Measurements from ENCODE around the gene SLC35E4. TPM values are rescaled to one million over a fixed set of nuclear protein-coding genes. Genes with fewer than 3 reads are reported as not detected.

The SLC35E4 gene
- total and polyA plus RNA-seq, 9 of the 15 experiments (the other 6 are each of a cell fraction or from before 2014, with no cell fraction given) = 0.06 to 2.3 (median 0.86) TPM; not detected in 1

- FAIRE-seq (no peak), ATAC-seq (no peak), DNase-seq (ENCODE audit: extremely low read depth in 1 of 4, low spot score in 3 of 4) (no peak)
- 79% methylated on average over 10 of the region's 29 CpGs for WGBS (ENCODE audit: insufficient coverage, low coverage, missing lambda C conversion rate)
- Histone ChIP-seq H3K4me1 (replicated peaks in 1 of 2; ENCODE audit: control insufficient read depth in 2 of 2, insufficient read depth in 2 of 2, low read length in 2 of 2) (no peaks in the 10 kb centered on the region), H3K9me1 (ENCODE audit: control insufficient read depth, insufficient read depth, low read length) (no peaks in the 10 kb centered on the region), H4K20me1 (replicated peaks; ENCODE audit: control insufficient read depth, insufficient read depth, low read length) (no peaks in the 10 kb centered on the region), H3K4me2 (ENCODE audit: insufficient read depth, low read length) (no peak overlapping the region), H3K79me2 (ENCODE audit: control insufficient read depth, insufficient read depth, low read length) (no peaks in the 10 kb centered on the region), H3K36me3 (ENCODE audit: control insufficient read depth, insufficient read depth, low read length) (no peaks in the 10 kb centered on the region), H3K27ac (ENCODE audit: extremely low read depth, low read depth, low read length) (no peak overlapping the region), H2AFZ (ENCODE audit: low read depth, low read length) (no peak overlapping the region), H3K27me3 (ENCODE audit: control insufficient read depth in 2 of 2, insufficient read depth in 2 of 2, low read length in 2 of 2) (no peaks in the 10 kb centered on the region), H3K9me3 (replicated peaks; ENCODE audit: control insufficient read depth, insufficient read depth, low read depth, low read length) (no peaks in the 10 kb centered on the region), H3K4me3 (no peak overlapping the region), H3K9ac (ENCODE audit: insufficient read depth in 1 of 2, low read depth in 2 of 2, low read length in 2 of 2) (no peak overlapping the region)
- ChIA-PET CTCF (ENCODE audit: low intra/inter-chr PET ratio) (no interaction called here), POLR2A (interaction anchor here (0.6 kb wide), 1 partner anchor 25 kb away, joined by 3 read pairs; no protein-coding TSS in a partner anchor)
- no TSS peak for BruUV-seq (replicated peaks)
- in situ Hi-C loops (cut with MboI) (no loop called here), intact Hi-C loops (cut with micrococcal nuclease) (no loop called here)
- TF ChIP-seq U2AF1 (optimal IDR thresholded peaks at IDR 0.05; ENCODE audit: low read depth, low read length) (no peak), RBM15 (IDR thresholded peaks at IDR 0.05; ENCODE audit: insufficient read depth, low read length) (no peak), IRF2 (CRISPR knock-in tag; IDR thresholded peaks at IDR 0.05) (no peak), POLR2B (IDR thresholded peaks at IDR 0.05; ENCODE audit: low read depth, partially characterized antibody) (no peak), PCBP2 (IDR thresholded peaks at IDR 0.05; ENCODE audit: low read depth, low read length, poor library complexity, severe bottlenecking) (no peak), GABPB1 (CRISPR knock-in tag; IDR thresholded peaks at IDR 0.05) (no peak), GATAD2B (IDR thresholded peaks at IDR 0.05; ENCODE audit: borderline replicate concordance) (no peak), CBX1 (IDR thresholded peaks at IDR 0.05; ENCODE audit: low read depth) (no peak), RAD21 (CRISPR knock-in tag; conservative IDR thresholded peaks at IDR 0.05 in 1 of 2, IDR thresholded peaks at IDR 0.05 in 1 of 2) (no peak), CHAMP1 (IDR thresholded peaks at IDR 0.05) (no peak), HIVEP1 (CRISPR knock-in tag; IDR thresholded peaks at IDR 0.05) (no peak), BACH1 (tag; IDR thresholded peaks at IDR 0.05) (no peak), DEAF1 (CRISPR knock-in tag; IDR thresholded peaks at IDR 0.05) (no peak), ZNF124 (CRISPR knock-in tag; IDR thresholded peaks at IDR 0.05) (no peak), ZKSCAN1 (IDR thresholded peaks at IDR 0.05; ENCODE audit: low read depth, low read length) (no peak), NELFE (IDR thresholded peaks at IDR 0.05; ENCODE audit: insufficient read depth, insufficient read length) (no peak), RB1 (IDR thresholded peaks at IDR 0.05; ENCODE audit: low read depth) (no peak), TOE1 (IDR thresholded peaks at IDR 0.05; ENCODE audit: borderline replicate concordance) (no peak), TOE1 (CRISPR knock-in tag; IDR thresholded peaks at IDR 0.05; ENCODE audit: borderline replicate concordance, low read depth) (no peak), ZNF766 (CRISPR knock-in tag; conservative IDR thresholded peaks at IDR 0.05) (no peak)
- TF ChIP-seq, protein P1, sequence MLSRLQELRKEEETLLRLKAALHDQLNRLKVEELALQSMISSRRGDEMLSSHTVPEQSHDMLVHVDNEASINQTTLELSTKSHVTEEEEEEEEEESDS (CRISPR knock-in tag; IDR thresholded peaks at IDR 0.05) = no peak
These were observed 38.7 kb upstream of the SLC35E4 start for GRCh38 chr22:30596886-30597285.
